Esophagus (tissue), 2 donors: Measurements from ENCODE around the gene ZNF136. TPM values are rescaled to one million over a fixed set of nuclear protein-coding genes. Genes with fewer than 3 reads are reported as not detected.
A peak's percentile ranks its signal among the peaks of the same experiment; 100 is the strongest.

Source experiments
- H3K27ac ChIP-seq, 2 donors: one replicate each; pipeline ENCODE4 v1.5.1; 2013; ENCODE audit warnings: low read depth in 2 of 2, mild to moderate bottlenecking in 2 of 2, inconsistent platforms in 1 of 2, low read length in 1 of 2, moderate library complexity in 1 of 2
- H3K27me3 ChIP-seq, 2 donors: one replicate each; pipeline ENCODE4 v1.6.1; 2013; ENCODE audit warnings: low read length in 2 of 2, control low read depth in 1 of 2, mild to moderate bottlenecking in 1 of 2; ENCODE audit not compliant: insufficient read depth in 2 of 2, control insufficient read depth in 1 of 2
- H3K36me3 ChIP-seq, 2 donors: one replicate each; pipeline ENCODE4 v1.6.1; 2013; ENCODE audit warnings: low read length in 1 of 2; ENCODE audit not compliant: control insufficient read depth in 2 of 2, insufficient read depth in 2 of 2
- H3K4me1 ChIP-seq, 2 donors: one replicate each; pipeline ENCODE4 v1.6.1; 2013; ENCODE audit warnings: low read length in 1 of 2; ENCODE audit not compliant: control insufficient read depth in 2 of 2, insufficient read depth in 2 of 2
- H3K4me3 ChIP-seq, 2 donors: one replicate each; pipeline ENCODE4 v1.5.1; 2013; ENCODE audit warnings: low read length in 2 of 2, mild to moderate bottlenecking in 2 of 2, low read depth in 1 of 2, moderate library complexity in 1 of 2
- H3K9me3 ChIP-seq, 2 donors: one replicate each; pipeline ENCODE4 v1.6.1; 2013; ENCODE audit warnings: mild to moderate bottlenecking in 2 of 2, low read depth in 1 of 2, low read length in 1 of 2, moderate library complexity in 1 of 2; ENCODE audit not compliant: control insufficient read depth in 2 of 2, insufficient read depth in 1 of 2
- WGBS, 2 donors: extraction: QIAGEN DNeasy Blood & Tissue Kit; methylation state at CpG; one replicate each; pipeline ENCODE4 v1.1.7; 2013; 5-methylcytosine and 5-hydroxymethylcytosine counted together
- polyA plus RNA-seq, 2 donors: library from polyadenylated mRNA; stranded (reverse); fragments of 200-250 nt; gene quantifications; one replicate each; pipeline ENCODE4 v1.2.3, GENCODE V29; 2013
- donor health status: healthy with polysubstance abuse.
- donor health status: Bipolar disorder and iron deficiency.

Gene ZNF136
- polyA plus RNA-seq: 1 to 10 TPM; 1.7 to 1.8 TPM

- WGBS, 2 donors: 0 to 1% methylated on average over 52 to 57 of the region's 57 CpGs
- Histone ChIP-seq H3K27ac (peak within 1 kb of the TSS; percentile 94 to 98), H3K9me3 (no peaks in the 10 kb centered on the region), H3K36me3 (no peaks in the 10 kb centered on the region), H3K4me3 (peak within 1 kb of the TSS; percentile 86 to 95), H3K4me1 (peaks cover 0 to 3% of the 10 kb centered on the region in 2 donors), H3K27me3 (no peaks in the 10 kb centered on the region)
Measured at GRCh38 chr19:12162882-12163806, at the start of gene ZNF136. ZNF136 (plus strand) TSS chr19:12163096; CDS start chr19:12163204, 108 bp downstream.

- no peak overlapping the region for H3K4me3 ChIP-seq
- no peak overlapping the region for H3K27ac ChIP-seq
- WGBS, 2 donors: 94 to 95% methylated on average over 5 of the region's 5 CpGs
- H3K27me3 ChIP-seq: no peaks in the 10 kb centered on the region
- peaks cover 0 to 2% of the 10 kb centered on the region in 2 donors for H3K36me3 ChIP-seq
- peaks cover 7 to 8% of the 10 kb centered on the region in 2 donors for H3K9me3 ChIP-seq
- no peaks in the 10 kb centered on the region for H3K4me1 ChIP-seq
Measured at GRCh38 chr19:12113121-12113520, 49.8 kb upstream of the ZNF136 start.

GRCh38 chr19:12117201-12117970 is 45.5 kb upstream of the ZNF136 start:
- Histone ChIP-seq H3K27ac (no peak overlapping the region), H3K27me3 (no peaks in the 10 kb centered on the region), H3K4me1 (no peaks in the 10 kb centered on the region), H3K4me3 (no peak overlapping the region), H3K36me3 (peaks cover 0 to 2% of the 10 kb centered on the region in 2 donors), H3K9me3 (peaks cover 7 to 8% of the 10 kb centered on the region in 2 donors)
- 72 to 77% methylated on average over 33 of the region's 33 CpGs for WGBS, 2 donors

GRCh38 chr19:12126707-12127106 is 36.2 kb upstream of the ZNF136 start:
- 26 to 27% methylated on average over 2 of the region's 2 CpGs for WGBS, 2 donors
- H3K4me1 ChIP-seq: no peaks in the 10 kb centered on the region
- H3K4me3 ChIP-seq: no peak overlapping the region
- H3K27ac ChIP-seq: no peak overlapping the region
- H3K27me3 ChIP-seq: no peaks in the 10 kb centered on the region
- H3K9me3 ChIP-seq: peaks cover 0 to 5% of the 10 kb centered on the region in 2 donors
- H3K36me3 ChIP-seq: no peaks in the 10 kb centered on the region

- Histone ChIP-seq H3K36me3 (peaks cover 14 to 18% of the 10 kb centered on the region in 2 donors), H3K4me3 (no peak overlapping the region), H3K27ac (no peak overlapping the region), H3K4me1 (no peaks in the 10 kb centered on the region), H3K27me3 (no peaks in the 10 kb centered on the region), H3K9me3 (peaks cover 0 to 19% of the 10 kb centered on the region in 2 donors)
- WGBS, 2 donors: 97 to 99% methylated on average over 3 of the region's 3 CpGs
Measured at GRCh38 chr19:12133069-12133468, 29.8 kb upstream of the ZNF136 start.

- H3K27ac ChIP-seq: no peak overlapping the region
- H3K4me3 ChIP-seq: no peak overlapping the region
- H3K4me1 ChIP-seq: peaks cover 2 to 4% of the 10 kb centered on the region in 2 donors
- H3K27me3 ChIP-seq: no peaks in the 10 kb centered on the region
- peaks cover 11 to 18% of the 10 kb centered on the region in 2 donors for H3K36me3 ChIP-seq
- 80 to 82% methylated on average over 7 of the region's 7 CpGs for WGBS, 2 donors
- H3K9me3 ChIP-seq: peaks cover 0 to 13% of the 10 kb centered on the region in 2 donors
Measured at GRCh38 chr19:12137221-12137940, 25.5 kb upstream of the ZNF136 start.

- WGBS, 2 donors: 19 to 24% methylated on average over 13 of the region's 13 CpGs
- H3K9me3 ChIP-seq: peaks cover 0 to 4% of the 10 kb centered on the region in 2 donors
- peaks cover 2 to 4% of the 10 kb centered on the region in 2 donors for H3K4me1 ChIP-seq
- peaks cover 0 to 4% of the 10 kb centered on the region in 2 donors for H3K36me3 ChIP-seq
- H3K27ac ChIP-seq: no peak overlapping the region
- no peaks in the 10 kb centered on the region for H3K27me3 ChIP-seq
- peak overlapping the region; percentile 83 to 99 for H3K4me3 ChIP-seq
Measured at GRCh38 chr19:12139269-12139668, 23.6 kb upstream of the ZNF136 start.

GRCh38 chr19:12139885-12140544 is 22.9 kb upstream of the ZNF136 start, which contains the start of gene ZNF20:
ZNF20 (minus strand) TSS chr19:12140350; CDS start chr19:12140182, 168 bp downstream.
- Histone ChIP-seq H3K4me3 (peak within 1 kb of the TSS; percentile 83 to 99), H3K36me3 (no peaks in the 10 kb centered on the region), H3K27ac (peak within 1 kb of the TSS; percentile 80 to 89), H3K27me3 (no peaks in the 10 kb centered on the region), H3K9me3 (no peaks in the 10 kb centered on the region), H3K4me1 (peaks cover 2 to 4% of the 10 kb centered on the region in 2 donors)
- WGBS, 2 donors: 0 to 1% methylated on average over 48 to 49 of the region's 49 CpGs
